Ammon's horn (tissue), 1 donor: Measurements from ENCODE around the gene DYNLT5.
"Not testable (repeated sequence)": the region's sequence is repeated elsewhere in the genome, so short reads cannot be mapped to it uniquely, and the experiment has no call there.

Experiments used
- DNase-seq: peaks from one replicate; pipeline ENCODE4 v3.0.0-alpha.2; 2016; ENCODE audit warnings: low spot score

The DYNLT5 gene

GRCh38 chr1:66752000-66752592 is at the start of gene DYNLT5:
Gene DYNLT5 (plus strand): TSS chr1:66752459. CDS start chr1:66754659, 2,200 bp downstream.
- DNase-seq = peak; percentile 68

GRCh38 chr1:66704177-66704875 is 47.9 kb upstream of the DYNLT5 start:
- no peak for DNase-seq

GRCh38 chr1:66705110-66705509 is 47.1 kb upstream of the DYNLT5 start:
- no peak for DNase-seq

GRCh38 chr1:66711420-66711819 is 40.8 kb upstream of the DYNLT5 start:
- no peak for DNase-seq

GRCh38 chr1:66712839-66713238 is 39.4 kb upstream of the DYNLT5 start:
- DNase-seq = no peak

GRCh38 chr1:66723985-66724384 is 28.3 kb upstream of the DYNLT5 start:
- DNase-seq = no peak

- peak; percentile 79 for DNase-seq
Measured at GRCh38 chr1:66725885-66726665, 26.2 kb upstream of the DYNLT5 start.

- DNase-seq = no peak
Measured at GRCh38 chr1:66728021-66728420, 24.2 kb upstream of the DYNLT5 start.

- not testable (repeated sequence) for DNase-seq
Measured at GRCh38 chr1:66728716-66729115, 23.5 kb upstream of the DYNLT5 start.

GRCh38 chr1:66729119-66729518 is 23.1 kb upstream of the DYNLT5 start:
- DNase-seq = no peak

- no peak for DNase-seq
Measured at GRCh38 chr1:66729523-66729922, 22.7 kb upstream of the DYNLT5 start.

- no peak for DNase-seq
Measured at GRCh38 chr1:66730462-66730861, 21.8 kb upstream of the DYNLT5 start.

- DNase-seq = no peak
Measured at GRCh38 chr1:66731170-66731865, 20.9 kb upstream of the DYNLT5 start.

- no peak for DNase-seq
Measured at GRCh38 chr1:66732407-66733166, 19.7 kb upstream of the DYNLT5 start.

GRCh38 chr1:66733348-66734017 is 18.8 kb upstream of the DYNLT5 start:
- DNase-seq = no peak

GRCh38 chr1:66734531-66734930 is 17.7 kb upstream of the DYNLT5 start:
- DNase-seq = not testable (repeated sequence)

- DNase-seq = no peak
Measured at GRCh38 chr1:66737836-66738235, 14.4 kb upstream of the DYNLT5 start.

GRCh38 chr1:66739401-66740157 is 12.7 kb upstream of the DYNLT5 start:
- no peak for DNase-seq

GRCh38 chr1:66745451-66745850 is 6.8 kb upstream of the DYNLT5 start:
- DNase-seq = no peak

GRCh38 chr1:66747501-66747900 is 4.8 kb upstream of the DYNLT5 start:
- no peak for DNase-seq
